Activated naive CD8-positive, alpha-beta T cell treated with anti-CD3 and anti-CD28 coated beads, Interleukin-2, amount 50 U/mL, for 16 hours (primary cell): ENCODE data around the gene NDUFS7.

Source experiments
- DNase-seq: peaks from one replicate; pipeline ENCODE4 v3.0.0-alpha.2; 2020; ENCODE audit warnings: low read depth, low spot score

Gene NDUFS7

DNA sequence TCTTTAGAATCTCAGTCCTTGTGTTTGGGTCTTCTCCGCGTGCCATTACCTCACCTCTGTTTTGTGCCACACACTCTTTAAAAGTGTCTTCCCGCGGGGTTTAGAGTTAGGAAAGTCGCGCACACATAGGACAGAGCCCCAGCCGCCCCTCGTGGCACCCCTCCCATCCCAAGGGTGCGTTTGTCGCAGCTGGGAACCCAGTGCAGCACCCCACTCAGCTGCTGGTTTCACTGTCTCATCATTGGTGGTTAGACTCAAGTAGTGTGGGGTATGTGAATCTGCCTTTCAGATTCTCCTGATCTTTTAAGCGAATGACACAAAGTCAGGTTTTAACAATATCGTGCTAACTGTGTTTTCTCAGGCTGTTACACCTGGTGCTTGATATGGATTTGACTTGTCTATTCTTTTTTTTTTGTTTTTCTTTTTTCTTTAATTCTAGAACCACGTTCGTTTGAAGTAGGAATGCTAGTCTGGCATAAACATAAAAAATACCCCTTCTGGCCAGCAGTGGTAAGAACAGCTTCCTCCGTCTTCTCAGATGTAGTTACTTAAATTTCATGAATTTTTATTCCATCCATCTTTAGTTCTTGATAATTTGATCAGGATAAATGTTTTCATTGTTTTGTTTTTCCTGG, 19.5 kb upstream of the NDUFS7 start:
- DNase-seq, result no peak

DNA sequence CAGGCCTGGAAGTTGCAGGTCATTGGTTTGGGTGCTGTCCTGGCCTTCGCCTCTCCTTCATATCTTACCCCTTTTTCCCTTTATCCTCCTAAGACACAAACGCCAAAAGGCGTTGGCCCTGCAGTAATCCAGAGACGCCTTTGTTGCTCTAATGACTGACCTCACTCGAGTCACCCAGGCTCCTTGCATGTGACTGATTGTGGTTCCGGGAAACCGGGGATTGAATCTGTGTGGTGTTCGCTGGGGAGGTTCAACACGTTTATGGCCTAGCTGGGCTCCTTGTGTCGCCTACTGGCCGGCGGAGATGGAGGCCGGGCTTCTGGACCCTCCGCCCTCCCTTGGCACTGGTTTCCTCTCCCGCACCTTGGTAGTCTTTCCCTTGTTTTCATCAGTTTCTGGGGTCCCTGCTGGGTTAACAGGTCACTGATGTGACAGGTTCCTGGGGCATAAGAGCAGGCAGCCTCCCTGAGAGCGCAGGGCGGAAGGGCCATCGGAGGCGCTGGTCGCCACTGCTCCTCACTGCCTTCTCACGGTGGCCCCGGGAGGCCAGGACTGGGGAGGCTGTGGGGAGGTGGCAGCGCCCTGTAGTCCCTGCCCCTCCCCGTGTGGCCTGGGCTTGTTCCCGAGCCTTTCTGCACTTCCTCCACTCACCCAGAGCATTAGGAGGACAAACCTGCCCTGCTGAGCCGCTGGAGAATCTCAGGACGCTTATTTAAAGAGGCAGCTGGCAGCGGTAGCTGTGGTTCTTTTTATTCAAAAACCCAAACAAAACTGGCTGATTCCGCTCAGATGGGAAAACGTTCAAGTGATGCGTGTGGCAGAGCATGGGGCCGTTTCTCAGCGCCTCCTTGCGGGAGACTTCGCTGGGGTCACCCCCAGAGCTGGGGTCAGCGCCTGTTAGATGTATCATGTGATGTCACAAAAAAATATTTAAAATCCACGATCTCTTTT, 18.1 kb upstream of the NDUFS7 start:
- DNase-seq, result no peak

DNA sequence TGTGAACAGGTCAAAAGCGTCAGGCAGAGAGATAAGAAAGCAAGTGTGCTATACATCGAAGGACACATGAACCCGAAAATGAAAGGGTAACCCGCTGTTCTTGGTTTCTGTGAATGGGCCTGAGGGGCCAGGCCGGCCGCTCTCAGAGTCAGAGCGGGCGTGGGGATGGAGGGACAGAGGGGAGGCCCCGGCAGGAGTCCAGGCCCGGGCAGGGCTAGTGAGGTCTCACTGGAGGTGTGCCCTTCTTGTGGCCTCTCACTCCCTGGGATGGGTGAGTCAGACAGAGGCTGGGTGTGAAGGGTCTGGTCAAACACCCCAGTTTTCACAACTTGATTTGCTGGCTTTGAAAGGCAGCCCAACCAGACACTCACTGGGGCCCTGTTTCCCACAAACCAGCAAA, 17.4 kb upstream of the NDUFS7 start:
- no peak for DNase-seq

- no peak for DNase-seq
Observed at GRCh38 chr19:1366899-1367870, 16.5 kb upstream of the NDUFS7 start.

GRCh38 chr19:1369214-1369805, 14.4 kb upstream of the NDUFS7 start:
- DNase-seq, result no peak

DNA sequence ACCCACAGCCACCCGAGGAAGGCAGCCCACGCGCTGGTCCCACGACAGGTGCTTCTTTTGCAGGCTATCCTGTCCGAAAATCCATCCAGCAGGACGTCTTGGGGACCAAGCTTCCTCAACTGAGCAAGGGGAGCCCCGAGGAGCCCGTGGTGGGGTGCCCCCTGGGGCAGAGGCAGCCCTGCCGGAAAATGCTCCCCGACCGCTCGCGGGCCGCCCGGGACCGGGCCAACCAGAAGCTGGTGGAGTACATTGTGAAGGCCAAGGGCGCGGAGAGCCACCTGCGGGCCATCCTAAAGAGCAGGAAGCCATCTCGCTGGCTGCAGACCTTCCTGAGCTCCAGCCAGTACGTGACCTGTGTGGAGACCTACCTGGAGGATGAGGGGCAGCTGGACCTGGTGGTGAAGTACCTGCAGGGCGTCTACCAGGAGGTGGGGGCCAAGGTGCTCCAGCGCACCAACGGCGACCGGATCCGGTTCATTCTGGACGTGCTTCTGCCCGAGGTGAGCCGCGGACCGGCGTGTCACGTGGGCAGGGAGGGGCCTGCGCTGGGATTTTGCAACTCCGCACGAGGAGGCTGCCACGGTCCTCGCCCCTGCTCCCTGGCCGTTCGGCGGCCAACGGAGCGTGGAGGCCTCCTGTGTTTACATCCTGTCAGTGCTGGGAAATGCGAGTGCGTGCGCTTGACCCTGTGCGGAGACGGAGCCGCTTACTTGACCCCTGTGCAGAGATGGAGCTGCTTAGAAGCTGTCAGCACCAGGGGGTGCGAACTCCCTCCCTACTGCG, 12.9 kb upstream of the NDUFS7 start:
- DNase-seq, result no peak

- DNase-seq, result no peak
Observed at GRCh38 chr19:1373042-1373533, 10.6 kb upstream of the NDUFS7 start.

- no peak for DNase-seq
Observed at GRCh38 chr19:1373534-1374249, 10.0 kb upstream of the NDUFS7 start.

DNA sequence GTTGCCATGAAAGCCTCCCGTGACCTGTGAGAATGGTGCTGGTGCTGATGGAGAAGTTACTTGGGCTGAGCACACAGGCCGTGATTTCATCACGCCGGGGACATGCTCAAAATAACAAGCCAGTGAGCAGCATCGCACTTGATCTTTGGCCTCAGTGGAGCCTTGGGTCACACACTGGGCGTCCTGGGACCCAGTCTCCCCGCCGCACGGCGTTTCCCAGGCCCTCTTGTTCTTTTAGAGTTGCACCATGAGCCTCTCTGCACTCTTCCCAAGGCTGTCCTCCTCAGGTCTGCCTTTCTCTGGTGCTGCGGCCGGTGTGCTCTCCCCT, 9.5 kb upstream of the NDUFS7 start:
- DNase-seq, result no peak

DNA sequence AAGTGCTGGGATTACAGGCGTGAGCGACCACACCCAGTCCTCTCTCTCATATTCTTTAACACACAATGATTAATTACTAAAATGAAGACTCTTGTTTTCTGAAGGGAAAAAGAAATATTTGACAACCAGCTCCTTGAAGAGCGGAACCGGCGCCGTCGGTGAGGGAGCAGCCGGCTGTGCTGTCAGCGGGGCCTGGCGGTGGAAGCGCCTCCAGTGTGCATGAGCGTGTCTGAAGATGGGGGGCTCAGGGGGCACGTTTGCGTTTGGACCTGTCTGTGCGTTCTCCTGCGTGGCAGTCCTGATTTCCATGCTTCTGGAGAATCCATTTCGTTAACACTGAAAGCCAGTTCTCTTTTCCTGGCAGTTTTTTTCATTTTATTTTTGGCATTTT, 7.3 kb upstream of the NDUFS7 start:
- DNase-seq, result no peak

- no peak for DNase-seq
Observed at GRCh38 chr19:1377176-1377964, 6.3 kb upstream of the NDUFS7 start.

- DNase-seq, result no peak
Observed at GRCh38 chr19:1377965-1378785, 5.5 kb upstream of the NDUFS7 start.

DNA sequence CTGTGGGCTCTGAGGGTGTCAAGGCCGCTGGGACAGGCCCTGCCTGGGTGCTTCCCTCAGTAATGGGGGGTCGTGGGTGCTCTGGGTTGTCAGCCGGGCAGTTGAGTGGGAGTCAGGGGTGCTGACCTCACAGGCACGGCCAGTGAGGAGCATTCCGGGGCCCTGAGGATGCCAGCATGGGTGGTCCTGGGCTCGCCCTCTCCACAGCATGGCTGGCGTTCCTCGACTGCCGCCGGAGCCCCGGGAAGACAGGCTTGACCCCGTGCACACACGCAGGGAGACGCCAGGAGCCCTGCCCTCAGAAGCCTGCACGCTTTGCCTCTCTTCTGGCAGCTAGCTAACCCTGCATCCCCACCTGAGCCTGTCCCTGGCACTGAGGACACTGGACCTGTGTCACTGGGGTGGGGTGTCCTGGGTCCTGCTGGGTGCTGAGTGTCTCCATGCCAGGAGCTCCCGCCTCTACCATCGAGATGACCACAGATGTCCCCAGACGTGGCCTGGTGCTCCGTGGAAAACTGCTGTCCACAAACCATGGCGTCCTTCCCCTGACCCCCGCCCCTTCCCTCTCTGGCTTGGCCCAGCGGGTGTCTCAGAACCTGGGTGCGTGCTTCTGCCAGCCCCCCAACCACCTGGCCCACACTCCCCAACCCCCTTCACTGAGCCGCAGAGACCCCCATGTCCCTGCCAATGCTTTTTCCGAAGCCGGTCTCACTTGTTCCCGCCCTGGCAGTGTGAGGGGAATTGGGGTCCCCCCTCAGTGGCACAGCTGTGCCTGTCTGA, 4.4 kb upstream of the NDUFS7 start:
- no peak for DNase-seq

- DNase-seq, result no peak
Observed at GRCh38 chr19:1379961-1380489, 3.7 kb upstream of the NDUFS7 start.

- DNase-seq, result no peak
Observed at GRCh38 chr19:1382250-1382649, 1.5 kb upstream of the NDUFS7 start.

DNA sequence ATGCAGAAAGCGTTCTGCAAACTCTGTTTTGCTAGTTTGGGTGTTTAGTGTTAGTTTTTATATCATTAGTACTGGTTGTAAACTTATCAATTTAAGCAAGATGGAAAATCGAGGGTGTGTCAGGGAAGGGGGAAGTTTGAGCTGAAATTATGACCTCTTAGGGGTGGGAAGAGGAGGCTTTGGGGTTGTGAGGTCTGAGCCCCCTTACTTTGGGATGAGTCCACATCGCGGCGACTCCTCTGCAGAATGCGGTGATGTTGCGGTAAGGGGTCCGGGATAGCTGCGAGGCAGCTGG, 743 bp upstream of the NDUFS7 start:
- no peak for DNase-seq

DNA sequence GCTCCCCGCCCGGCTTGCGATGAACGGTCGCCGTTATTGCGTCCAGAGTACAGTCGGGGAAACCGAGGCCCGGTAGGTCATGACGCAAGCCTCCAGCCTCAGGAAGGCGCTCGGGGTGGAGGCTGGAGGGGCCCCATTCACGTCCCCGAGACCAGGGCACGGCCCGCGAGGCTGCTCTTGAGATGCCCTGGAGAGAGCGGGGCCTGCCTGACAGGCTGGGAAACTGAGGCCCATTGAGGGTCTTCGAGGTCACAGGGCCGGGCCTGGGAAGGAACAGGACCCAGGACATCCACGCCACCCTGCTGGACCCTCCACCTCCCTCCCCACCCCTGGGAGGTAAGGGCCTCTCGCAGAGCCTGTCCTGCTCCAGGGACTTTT, 367 bp downstream of the NDUFS7 start:
- no peak for DNase-seq
